ENCODE data around the gene NUP153. TPM values are rescaled to one million over a fixed set of nuclear protein-coding genes. Genes with fewer than 3 reads are reported as not detected.

NUP153 gene
- polyA plus RNA-seq, 2 of the 4 experiments (the other 2 are of a cell fraction) = 26.4 to 47.3 TPM

DNA sequence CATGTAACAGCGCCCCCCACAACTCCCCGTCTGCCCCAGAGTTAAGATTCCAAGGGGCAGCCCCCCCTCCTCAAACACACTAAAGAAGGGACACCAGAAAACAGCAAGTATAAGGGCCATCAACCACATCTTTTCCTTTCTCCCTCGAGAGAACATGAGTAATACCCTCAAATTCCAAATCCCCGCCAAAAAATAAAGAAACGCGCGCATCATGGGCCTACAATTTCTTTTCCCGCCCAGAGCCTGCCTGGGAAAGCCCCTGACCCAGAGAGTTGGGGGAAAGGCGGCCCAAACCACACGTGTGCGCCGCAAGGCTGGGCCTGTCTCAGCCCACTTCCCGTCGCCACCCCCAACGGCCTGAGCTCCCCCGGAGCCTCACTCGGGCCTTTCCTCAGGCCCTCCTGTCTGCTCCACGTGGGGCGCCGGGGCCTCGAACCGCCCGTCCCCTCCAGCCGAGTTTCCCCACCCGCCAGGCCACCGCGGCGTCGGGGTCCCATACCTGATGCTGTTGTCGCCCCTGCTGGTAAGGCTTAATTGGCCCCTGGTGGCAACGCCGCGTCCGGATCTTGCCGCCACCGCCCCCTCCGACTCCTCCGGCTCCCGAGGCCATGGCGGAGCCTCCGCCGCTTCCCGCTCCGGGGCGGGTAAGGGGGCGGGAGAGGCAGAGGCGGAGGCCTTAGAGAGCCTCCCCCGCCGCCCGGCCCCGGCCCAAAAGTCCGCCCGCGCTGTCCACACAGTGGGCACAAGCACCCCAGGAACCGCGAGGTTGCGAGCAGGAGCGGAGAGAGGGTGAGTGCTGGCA lies 746 bp downstream of the NUP153 start (continued):
- TF ChIP-seq, protein P1, sequence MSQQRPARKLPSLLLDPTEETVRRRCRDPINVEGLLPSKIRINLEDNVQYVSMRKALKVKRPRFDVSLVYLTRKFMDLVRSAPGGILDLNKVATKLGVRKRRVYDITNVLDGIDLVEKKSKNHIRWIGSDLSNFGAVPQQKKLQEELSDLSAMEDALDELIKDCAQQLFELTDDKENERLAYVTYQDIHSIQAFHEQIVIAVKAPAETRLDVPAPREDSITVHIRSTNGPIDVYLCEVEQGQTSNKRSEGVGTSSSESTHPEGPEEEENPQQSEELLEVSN (IDR thresholded peaks at IDR 0.05; ENCODE audit: borderline replicate concordance, low read depth) = peak; percentile 93
- TF ChIP-seq TFCP2L1 (CRISPR knock-in tag; IDR thresholded peaks at IDR 0.05) = no peak
- TF ChIP-seq, protein P2, sequence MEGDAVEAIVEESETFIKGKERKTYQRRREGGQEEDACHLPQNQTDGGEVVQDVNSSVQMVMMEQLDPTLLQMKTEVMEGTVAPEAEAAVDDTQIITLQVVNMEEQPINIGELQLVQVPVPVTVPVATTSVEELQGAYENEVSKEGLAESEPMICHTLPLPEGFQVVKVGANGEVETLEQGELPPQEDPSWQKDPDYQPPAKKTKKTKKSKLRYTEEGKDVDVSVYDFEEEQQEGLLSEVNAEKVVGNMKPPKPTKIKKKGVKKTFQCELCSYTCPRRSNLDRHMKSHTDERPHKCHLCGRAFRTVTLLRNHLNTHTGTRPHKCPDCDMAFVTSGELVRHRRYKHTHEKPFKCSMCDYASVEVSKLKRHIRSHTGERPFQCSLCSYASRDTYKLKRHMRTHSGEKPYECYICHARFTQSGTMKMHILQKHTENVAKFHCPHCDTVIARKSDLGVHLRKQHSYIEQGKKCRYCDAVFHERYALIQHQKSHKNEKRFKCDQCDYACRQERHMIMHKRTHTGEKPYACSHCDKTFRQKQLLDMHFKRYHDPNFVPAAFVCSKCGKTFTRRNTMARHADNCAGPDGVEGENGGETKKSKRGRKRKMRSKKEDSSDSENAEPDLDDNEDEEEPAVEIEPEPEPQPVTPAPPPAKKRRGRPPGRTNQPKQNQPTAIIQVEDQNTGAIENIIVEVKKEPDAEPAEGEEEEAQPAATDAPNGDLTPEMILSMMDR (IDR thresholded peaks at IDR 0.05) = no peak; the same call in 2 of the 3 replicates
- no peak for TF ChIP-seq ZSCAN20 (CRISPR knock-in tag; IDR thresholded peaks at IDR 0.05)
- TF ChIP-seq, protein P3, sequence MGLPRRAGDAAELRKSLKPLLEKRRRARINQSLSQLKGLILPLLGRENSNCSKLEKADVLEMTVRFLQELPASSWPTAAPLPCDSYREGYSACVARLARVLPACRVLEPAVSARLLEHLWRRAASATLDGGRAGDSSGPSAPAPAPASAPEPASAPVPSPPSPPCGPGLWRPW (IDR thresholded peaks at IDR 0.05) = no peak
- TF ChIP-seq RAD21 (conservative IDR thresholded peaks at IDR 0.05 in 1 of 2, IDR thresholded peaks at IDR 0.05 in 1 of 2) = no peak
- no peak; the same call in 1 of the 2 replicates for TF ChIP-seq POLR2A (IDR thresholded peaks at IDR 0.05; ENCODE audit: low read length)
- no peak for TF ChIP-seq CEBPB (IDR thresholded peaks at IDR 0.05)
- TF ChIP-seq GATA3 (IDR thresholded peaks at IDR 0.05; ENCODE audit: borderline replicate concordance) = no peak
- TF ChIP-seq SMC3 (IDR thresholded peaks at IDR 0.05) = no peak
- TF ChIP-seq FOSB (CRISPR knock-in tag; IDR thresholded peaks at IDR 0.05) = no peak
- no peak for TF ChIP-seq BHLHE40 (IDR thresholded peaks at IDR 0.05; ENCODE audit: low read depth, low read length)
- no peak for TF ChIP-seq NFE2L2 (conservative IDR thresholded peaks at IDR 0.05; ENCODE audit: low read length)
- TF ChIP-seq RFX5 (IDR thresholded peaks at IDR 0.05) = no peak
- no peak for TF ChIP-seq CHD2 (IDR thresholded peaks at IDR 0.05; ENCODE audit: low read length, partially characterized antibody)
- TF ChIP-seq JUN (IDR thresholded peaks at IDR 0.05) = no peak; a peak in 1 of 5 replicates
- TF ChIP-seq RNF2 (IDR thresholded peaks at IDR 0.05; ENCODE audit: borderline replicate concordance, low read depth) = no peak
- no peak for TF ChIP-seq CHD4 (IDR thresholded peaks at IDR 0.05; ENCODE audit: borderline replicate concordance)
- no peak for TF ChIP-seq NR3C1 (IDR thresholded peaks at IDR 0.05)
- no peak for TF ChIP-seq RARB (CRISPR knock-in tag; IDR thresholded peaks at IDR 0.05)
- TF ChIP-seq, protein P4, sequence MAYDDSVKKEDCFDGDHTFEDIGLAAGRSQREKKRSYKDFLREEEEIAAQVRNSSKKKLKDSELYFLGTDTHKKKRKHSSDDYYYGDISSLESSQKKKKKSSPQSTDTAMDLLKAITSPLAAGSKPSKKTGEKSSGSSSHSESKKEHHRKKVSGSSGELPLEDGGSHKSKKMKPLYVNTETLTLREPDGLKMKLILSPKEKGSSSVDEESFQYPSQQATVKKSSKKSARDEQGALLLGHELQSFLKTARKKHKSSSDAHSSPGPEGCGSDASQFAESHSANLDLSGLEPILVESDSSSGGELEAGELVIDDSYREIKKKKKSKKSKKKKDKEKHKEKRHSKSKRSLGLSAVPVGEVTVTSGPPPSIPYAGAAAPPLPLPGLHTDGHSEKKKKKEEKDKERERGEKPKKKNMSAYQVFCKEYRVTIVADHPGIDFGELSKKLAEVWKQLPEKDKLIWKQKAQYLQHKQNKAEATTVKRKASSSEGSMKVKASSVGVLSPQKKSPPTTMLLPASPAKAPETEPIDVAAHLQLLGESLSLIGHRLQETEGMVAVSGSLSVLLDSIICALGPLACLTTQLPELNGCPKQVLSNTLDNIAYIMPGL (CRISPR knock-in tag; IDR thresholded peaks at IDR 0.05; ENCODE audit: borderline replicate concordance) = peak; percentile 31; the same call in 1 of the 2 replicates
- TF ChIP-seq, protein P5, sequence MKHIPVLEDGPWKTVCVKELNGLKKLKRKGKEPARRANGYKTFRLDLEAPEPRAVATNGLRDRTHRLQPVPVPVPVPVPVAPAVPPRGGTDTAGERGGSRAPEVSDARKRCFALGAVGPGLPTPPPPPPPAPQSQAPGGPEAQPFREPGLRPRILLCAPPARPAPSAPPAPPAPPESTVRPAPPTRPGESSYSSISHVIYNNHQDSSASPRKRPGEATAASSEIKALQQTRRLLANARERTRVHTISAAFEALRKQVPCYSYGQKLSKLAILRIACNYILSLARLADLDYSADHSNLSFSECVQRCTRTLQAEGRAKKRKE (CRISPR knock-in tag; IDR thresholded peaks at IDR 0.05; ENCODE audit: low read depth) = 0 out of 2 replicates have a peak, but pooled peaks have one; percentile 29
- TF ChIP-seq RCOR1 (IDR thresholded peaks at IDR 0.05; ENCODE audit: low read depth, low read length) = no peak
- TF ChIP-seq FOSL2 (IDR thresholded peaks at IDR 0.05) = no peak
- no peak for TF ChIP-seq FOSL2 (CRISPR knock-in tag; IDR thresholded peaks at IDR 0.05)
- TF ChIP-seq ZFP36 (IDR thresholded peaks at IDR 0.05; ENCODE audit: borderline replicate concordance, partially characterized antibody) = no peak
- TF ChIP-seq PHF8 (IDR thresholded peaks at IDR 0.05; ENCODE audit: borderline replicate concordance, low read depth) = no peak; the same call in 1 of the 2 replicates
- TF ChIP-seq, protein P6, sequence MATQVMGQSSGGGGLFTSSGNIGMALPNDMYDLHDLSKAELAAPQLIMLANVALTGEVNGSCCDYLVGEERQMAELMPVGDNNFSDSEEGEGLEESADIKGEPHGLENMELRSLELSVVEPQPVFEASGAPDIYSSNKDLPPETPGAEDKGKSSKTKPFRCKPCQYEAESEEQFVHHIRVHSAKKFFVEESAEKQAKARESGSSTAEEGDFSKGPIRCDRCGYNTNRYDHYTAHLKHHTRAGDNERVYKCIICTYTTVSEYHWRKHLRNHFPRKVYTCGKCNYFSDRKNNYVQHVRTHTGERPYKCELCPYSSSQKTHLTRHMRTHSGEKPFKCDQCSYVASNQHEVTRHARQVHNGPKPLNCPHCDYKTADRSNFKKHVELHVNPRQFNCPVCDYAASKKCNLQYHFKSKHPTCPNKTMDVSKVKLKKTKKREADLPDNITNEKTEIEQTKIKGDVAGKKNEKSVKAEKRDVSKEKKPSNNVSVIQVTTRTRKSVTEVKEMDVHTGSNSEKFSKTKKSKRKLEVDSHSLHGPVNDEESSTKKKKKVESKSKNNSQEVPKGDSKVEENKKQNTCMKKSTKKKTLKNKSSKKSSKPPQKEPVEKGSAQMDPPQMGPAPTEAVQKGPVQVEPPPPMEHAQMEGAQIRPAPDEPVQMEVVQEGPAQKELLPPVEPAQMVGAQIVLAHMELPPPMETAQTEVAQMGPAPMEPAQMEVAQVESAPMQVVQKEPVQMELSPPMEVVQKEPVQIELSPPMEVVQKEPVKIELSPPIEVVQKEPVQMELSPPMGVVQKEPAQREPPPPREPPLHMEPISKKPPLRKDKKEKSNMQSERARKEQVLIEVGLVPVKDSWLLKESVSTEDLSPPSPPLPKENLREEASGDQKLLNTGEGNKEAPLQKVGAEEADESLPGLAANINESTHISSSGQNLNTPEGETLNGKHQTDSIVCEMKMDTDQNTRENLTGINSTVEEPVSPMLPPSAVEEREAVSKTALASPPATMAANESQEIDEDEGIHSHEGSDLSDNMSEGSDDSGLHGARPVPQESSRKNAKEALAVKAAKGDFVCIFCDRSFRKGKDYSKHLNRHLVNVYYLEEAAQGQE (IDR thresholded peaks at IDR 0.05) = no peak
- TF ChIP-seq, protein P7, sequence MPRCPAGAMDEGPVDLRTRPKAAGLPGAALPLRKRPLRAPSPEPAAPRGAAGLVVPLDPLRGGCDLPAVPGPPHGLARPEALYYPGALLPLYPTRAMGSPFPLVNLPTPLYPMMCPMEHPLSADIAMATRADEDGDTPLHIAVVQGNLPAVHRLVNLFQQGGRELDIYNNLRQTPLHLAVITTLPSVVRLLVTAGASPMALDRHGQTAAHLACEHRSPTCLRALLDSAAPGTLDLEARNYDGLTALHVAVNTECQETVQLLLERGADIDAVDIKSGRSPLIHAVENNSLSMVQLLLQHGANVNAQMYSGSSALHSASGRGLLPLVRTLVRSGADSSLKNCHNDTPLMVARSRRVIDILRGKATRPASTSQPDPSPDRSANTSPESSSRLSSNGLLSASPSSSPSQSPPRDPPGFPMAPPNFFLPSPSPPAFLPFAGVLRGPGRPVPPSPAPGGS (IDR thresholded peaks at IDR 0.05) = no peak
- TF ChIP-seq ZNF302 (CRISPR knock-in tag; IDR thresholded peaks at IDR 0.05) = no peak
